Measurements from ENCODE around the gene AGRN.
"Not testable (repeated sequence)": the region's sequence is repeated elsewhere in the genome, so short reads cannot be mapped to it uniquely, and the experiment has no call there.

Gene AGRN

GRCh38 chr1:1063261-1063944 is 43.5 kb downstream of the AGRN start:
- in situ Hi-C loops (cut with MboI; ENCODE audit: low sequenced_read_pairs, unreplicated experiment) = no loop called here

GRCh38 chr1:1063945-1064831 is 44.3 kb downstream of the AGRN start:
- peak; percentile 94 for TF ChIP-seq CTCF (IDR thresholded peaks at IDR 0.05; ENCODE audit: borderline replicate concordance, control extremely low read depth, extremely low read depth, insufficient read depth, missing control alignments)
- peak; percentile 93 for DNase-seq (ENCODE audit: low spot score)

More at GRCh38 chr1:1063261-1063944, 43.5 kb downstream of the AGRN start:
- no peak for TF ChIP-seq CTCF (IDR thresholded peaks at IDR 0.05; ENCODE audit: borderline replicate concordance, control extremely low read depth, extremely low read depth, insufficient read depth, missing control alignments)
- no peak for DNase-seq (ENCODE audit: low spot score)

GRCh38 chr1:1065265-1065939 is 45.5 kb downstream of the AGRN start:
- no peak for TF ChIP-seq CTCF (IDR thresholded peaks at IDR 0.05; ENCODE audit: borderline replicate concordance, control extremely low read depth, extremely low read depth, insufficient read depth, missing control alignments)
- in situ Hi-C loops (cut with MboI; ENCODE audit: low sequenced_read_pairs, unreplicated experiment) = no loop called here
- DNase-seq (ENCODE audit: low spot score) = no peak

More at GRCh38 chr1:1063945-1064831, 44.3 kb downstream of the AGRN start:
- in situ Hi-C loops (cut with MboI; ENCODE audit: low sequenced_read_pairs, unreplicated experiment) = no loop called here

GRCh38 chr1:1065940-1066304 is 46.0 kb downstream of the AGRN start:
- in situ Hi-C loops (cut with MboI; ENCODE audit: low sequenced_read_pairs, unreplicated experiment) = not testable (repeated sequence)

GRCh38 chr1:1066403-1067283 is 46.7 kb downstream of the AGRN start:
- DNase-seq (ENCODE audit: low spot score) = no peak
- in situ Hi-C loops (cut with MboI; ENCODE audit: low sequenced_read_pairs, unreplicated experiment) = no loop called here
- no peak for TF ChIP-seq CTCF (IDR thresholded peaks at IDR 0.05; ENCODE audit: borderline replicate concordance, control extremely low read depth, extremely low read depth, insufficient read depth, missing control alignments)

More at GRCh38 chr1:1065940-1066304, 46.0 kb downstream of the AGRN start:
- DNase-seq (ENCODE audit: low spot score) = not testable (repeated sequence)

- DNase-seq (ENCODE audit: low spot score) = no peak
- in situ Hi-C loops (cut with MboI; ENCODE audit: low sequenced_read_pairs, unreplicated experiment) = no loop called here
- TF ChIP-seq CTCF (IDR thresholded peaks at IDR 0.05; ENCODE audit: borderline replicate concordance, control extremely low read depth, extremely low read depth, insufficient read depth, missing control alignments) = no peak
Observed at GRCh38 chr1:1067284-1067859, 47.5 kb downstream of the AGRN start.

All from GM13976 (cell line).